ENCODE results near the gene SLC11A1. TPM values are rescaled to one million over a fixed set of nuclear protein-coding genes. Genes with fewer than 3 reads are reported as not detected.

The SLC11A1 gene
- total and polyA plus RNA-seq, 2 of the 4 experiments (the other 2 are of a cell fraction): under 0.01 to 0.07 TPM

- Histone ChIP-seq H3K9ac (ENCODE audit: low read depth, low read length) (peak overlapping the region; percentile 95), H3K4me3 (ENCODE audit: insufficient read depth, low read depth, low read length) (peak overlapping the region; percentile 85), H2AK5ac (ENCODE audit: low read depth, low read length) (peak overlapping the region; percentile 95), H2BK120ac (ENCODE audit: low read depth, low read length) (peak overlapping the region; percentile 97), H3K36me3 (ENCODE audit: control insufficient read depth, insufficient read depth, low read length) (peaks cover 3% of the 10 kb centered on the region; the same call in 1 of the 2 replicates), H3K4me1 (ENCODE audit: control insufficient read depth, insufficient read depth, low read length) (peaks cover 25% of the 10 kb centered on the region), H3K4me2 (ENCODE audit: low read depth, low read length) (peak overlapping the region; percentile 90), H3K9me1 (ENCODE audit: insufficient read depth, low read length) (0 out of 2 replicates have a peak, but pooled peaks cover 2% of the 10 kb centered on the region), H3K79me1 (ENCODE audit: low read depth in 1 of 2, low read length in 2 of 2) (peaks cover 6 to 19% of the 10 kb centered on the region in 2 experiments; a peak in 3 of 4 replicates), H3K23ac (ENCODE audit: low read depth, low read length) (peak overlapping the region; percentile 43; the same call in 1 of the 2 replicates), H3K56ac (ENCODE audit: extremely low read depth, insufficient read depth, low read length) (peak overlapping the region; percentile 96), H2BK15ac (ENCODE audit: low read depth, low read length) (peak overlapping the region; percentile 62; the same call in 2 of the 3 replicates), H2BK20ac (ENCODE audit: low read depth, low read length) (peak overlapping the region; percentile 56), H3K18ac (ENCODE audit: low read depth, low read length) (peak overlapping the region; percentile 98), H2BK5ac (ENCODE audit: low read depth, low read length, poor library complexity, severe bottlenecking) (peak overlapping the region; percentile 98), H3K4ac (ENCODE audit: low read depth, low read length) (peak overlapping the region; percentile 92), H3K9me3 (ENCODE audit: control insufficient read depth, insufficient read depth, low read length) (no peaks in the 10 kb centered on the region), H4K8ac (ENCODE audit: low read depth in 2 of 2, low read length in 2 of 2) (peak overlapping the region; percentile 70 to 94), H4K20me1 (ENCODE audit: insufficient read depth, low read length) (peaks cover 9% of the 10 kb centered on the region; the same call in 1 of the 2 replicates), H3K14ac (replicated peaks; ENCODE audit: low read depth, low read length) (peak overlapping the region; percentile 91), H3K27me3 (ENCODE audit: control insufficient read depth, insufficient read depth, low read length) (no peaks in the 10 kb centered on the region), H4K5ac (ENCODE audit: low read depth, low read length) (peak overlapping the region; percentile 94), H4K91ac (ENCODE audit: insufficient read depth, low read depth, low read length) (peak overlapping the region; percentile 99), H2AFZ (replicated peaks; ENCODE audit: low read length, poor library complexity) (peak overlapping the region; percentile 97), H2AK9ac (replicated peaks; ENCODE audit: low read depth, low read length, poor library complexity) (peak overlapping the region; percentile 88), H3K27ac (ENCODE audit: insufficient read depth, low read length) (peak overlapping the region; percentile 99)
- POLR2A ChIA-PET (ENCODE audit: unreplicated experiment): interaction anchor here (0.6 to 1.0 kb wide), 3 partner anchors 24 to 110 kb away, joined by 3 read pairs; no protein-coding TSS in a partner anchor
- no TSS peak for BruUV-seq (replicated peaks)
- dilution Hi-C loops (cut with HindIII; ENCODE audit: low sequenced_read_pairs, unreplicated experiment): no loop called here
- ATAC-seq (ENCODE audit: low read depth) (no peak), DNase-seq (peak; percentile 67)
- CTCF ChIA-PET: interaction anchor here (0.6 kb wide), 2 partner anchors 34 to 101 kb away, joined by 3 to 6 read pairs; no protein-coding TSS in a partner anchor
- 6% methylated on average over 12 of the region's 27 CpGs; no CpG with 5 or more reads in 1 of the 2 experiments for WGBS, 2 experiments (ENCODE audit: extremely low coverage in 2 of 2, insufficient read length in 1 of 2)
- intact Hi-C loops (cut with micrococcal nuclease): loop anchor here (1.0 to 2.0 kb wide), 3 partner anchors 96 to 125 kb away; partner anchors contain the start of gene TMBIM1
- in situ Hi-C loops (cut with MboI; ENCODE audit: low sequenced_read_pairs): loop anchor here (10.0 kb wide), 1 partner anchor 122 kb away; the partner anchor contains the start of genes AAMP and PNKD
- TF ChIP-seq MAFK (IDR thresholded peaks at IDR 0.05; ENCODE audit: low read depth, low read length): no peak
- TF ChIP-seq RFX5 (IDR thresholded peaks at IDR 0.05; ENCODE audit: low read depth, low read length): no peak
- TF ChIP-seq CHD1 (IDR thresholded peaks at IDR 0.05; ENCODE audit: low read depth, low read length): no peak
- peak; percentile 19; the same call in 1 of the 2 replicates for TF ChIP-seq MXI1 (IDR thresholded peaks at IDR 0.05; ENCODE audit: borderline replicate concordance, low read depth, low read length)
- TF ChIP-seq SMC3 (IDR thresholded peaks at IDR 0.05; ENCODE audit: low read depth, low read length): no peak
- peak; percentile 38; the same call in 1 of the 2 replicates for TF ChIP-seq MAZ (IDR thresholded peaks at IDR 0.05; ENCODE audit: borderline replicate concordance, low read depth, low read length)
- TF ChIP-seq BHLHE40 (IDR thresholded peaks at IDR 0.05; ENCODE audit: low read depth, low read length): peak; percentile 37
- TF ChIP-seq RAD21 (IDR thresholded peaks at IDR 0.05; ENCODE audit: low read length): no peak
- TF ChIP-seq FOS (IDR thresholded peaks at IDR 0.05; ENCODE audit: low read depth, low read length): no peak
- TF ChIP-seq CTCF (conservative IDR thresholded peaks at IDR 0.05; ENCODE audit: low read depth, low read length): no peak
- TF ChIP-seq NFE2L2 (IDR thresholded peaks at IDR 0.05; ENCODE audit: low read depth, low read length): no peak
- no peak for TF ChIP-seq POLR2A (IDR thresholded peaks at IDR 0.05; ENCODE audit: low read depth, low read length)
- TF ChIP-seq USF2 (IDR thresholded peaks at IDR 0.05; ENCODE audit: low read depth, low read length): peak; percentile 23; the same call in 1 of the 2 replicates
These were observed 14.8 kb downstream of the SLC11A1 start for GRCh38 chr2:218396688-218397462.
